GM23248 (cell line): ENCODE results near the gene MYG1.

Experiments
- EZH2 ChIP-seq: fragments of 200-600 bp; sonication (generic); IDR thresholded peaks from 2 replicates; pipeline ENCODE4 v1.6.1; 2018; ENCODE audit warnings: antibody characterized with exemption, mild to moderate bottlenecking; ENCODE audit not compliant: insufficient read depth, poor library complexity, severe bottlenecking
- EZH2phosphoT487 ChIP-seq: fragments of 200-600 bp; sonication (generic); IDR thresholded peaks from 2 replicates; pipeline ENCODE4 v1.6.1; 2018; ENCODE audit warnings: antibody characterized with exemption, moderate library complexity, mild to moderate bottlenecking, low read depth; ENCODE audit not compliant: insufficient read depth

DNA sequence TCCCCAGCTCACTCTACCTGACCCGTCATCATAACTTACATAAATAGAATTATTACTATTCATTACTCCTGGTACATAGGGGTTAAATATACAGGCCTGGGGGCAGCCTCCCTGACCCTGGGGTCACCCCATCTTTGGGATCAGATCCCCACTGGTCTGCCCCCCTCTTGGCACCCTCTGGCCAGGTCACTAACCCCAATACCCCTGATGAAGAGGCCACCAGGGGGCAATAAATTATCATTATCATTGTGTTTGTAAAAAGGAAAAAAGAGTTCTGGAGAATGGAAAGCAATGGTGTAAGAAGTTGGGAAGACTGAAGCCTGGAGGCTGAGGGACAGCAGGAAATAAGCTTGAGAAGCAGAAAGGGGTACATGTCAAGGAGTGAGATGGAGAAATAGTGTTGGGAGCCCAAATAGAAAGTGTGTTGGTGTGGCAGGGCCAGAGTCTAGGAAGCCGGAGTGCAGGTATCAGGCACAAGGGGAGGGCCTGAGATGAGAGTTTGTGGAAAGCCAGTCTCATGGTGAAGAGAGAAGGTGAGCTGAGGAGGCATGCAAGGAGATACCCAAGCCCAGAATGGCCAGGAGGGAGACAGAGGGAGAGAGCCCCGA, 28.0 kb downstream of the MYG1 start:
- TF ChIP-seq EZH2 (no peak), EZH2phosphoT487 (no peak)
